HEK293 (cell line): ENCODE results near the gene MAGI1.

Experiments
- CTCF ChIP-seq: fragments of 450-650 bp; formaldehyde crosslinking; IDR thresholded peaks from 2 replicates; pipeline ENCODE4 v1.5.1; 2016; ENCODE audit warnings: missing biosample characterization, missing genetic modification characterization
- GLI2 ChIP-seq: fragments of 450-650 bp; formaldehyde crosslinking; IDR thresholded peaks from 2 replicates; pipeline ENCODE4; 2017; ENCODE audit warnings: missing biosample characterization, missing genetic modification characterization, low read depth, borderline replicate concordance
- SETDB1 ChIP-seq: IDR thresholded peaks from one replicate; pipeline ENCODE4 v1.6.1; 2017; ENCODE audit warnings: mild to moderate bottlenecking, low read length, moderate library complexity, mixed read lengths; ENCODE audit not compliant: insufficient read length
- ZBTB17 ChIP-seq: fragments of 450-650 bp; formaldehyde crosslinking; IDR thresholded peaks from 2 replicates; pipeline ENCODE4 v1.5.1; 2016; ENCODE audit warnings: missing biosample characterization, missing genetic modification characterization
- ZNF18 ChIP-seq: fragments of 450-650 bp; formaldehyde crosslinking; IDR thresholded peaks from 2 replicates; pipeline ENCODE4 v1.5.1; 2016; ENCODE audit warnings: missing biosample characterization, missing genetic modification characterization
- ZNF280D ChIP-seq: fragments of 450-650 bp; formaldehyde crosslinking; IDR thresholded peaks from 2 replicates; pipeline ENCODE4 v1.5.1; 2016; ENCODE audit warnings: missing biosample characterization, missing genetic modification characterization
- ZNF335 ChIP-seq: fragments of 450-650 bp; formaldehyde crosslinking; conservative IDR thresholded peaks from 2 replicates; pipeline ENCODE4 v1.5.1; 2016; ENCODE audit warnings: missing biosample characterization, missing genetic modification characterization
- ZNF416 ChIP-seq: fragments of 450-650 bp; formaldehyde crosslinking; IDR thresholded peaks from 2 replicates; pipeline ENCODE4 v1.5.1; 2016; ENCODE audit warnings: missing biosample characterization, missing genetic modification characterization
- ZNF518A ChIP-seq: fragments of 450-650 bp; formaldehyde crosslinking; conservative IDR thresholded peaks from 2 replicates; pipeline ENCODE4 v1.5.1; 2016; ENCODE audit warnings: low read depth, missing biosample characterization, missing genetic modification characterization
- ZNF548 ChIP-seq: fragments of 450-650 bp; formaldehyde crosslinking; IDR thresholded peaks from 2 replicates; pipeline ENCODE4 v1.5.1; 2016; ENCODE audit warnings: missing biosample characterization, missing genetic modification characterization
- ZNF571 ChIP-seq: fragments of 450-650 bp; formaldehyde crosslinking; IDR thresholded peaks from 2 replicates; pipeline ENCODE4 v1.5.0; 2017; ENCODE audit warnings: missing biosample characterization, missing genetic modification characterization
- ZNF624 ChIP-seq: fragments of 450-650 bp; formaldehyde crosslinking; IDR thresholded peaks from 2 replicates; pipeline ENCODE4 v1.5.1; 2017; ENCODE audit warnings: missing biosample characterization, missing genetic modification characterization
- ZNF707 ChIP-seq: fragments of 450-650 bp; formaldehyde crosslinking; IDR thresholded peaks from 2 replicates; pipeline ENCODE4 v1.5.1; 2016; ENCODE audit warnings: missing biosample characterization, missing genetic modification characterization
- ZNF837 ChIP-seq: fragments of 450-650 bp; formaldehyde crosslinking; IDR thresholded peaks from 2 replicates; pipeline ENCODE4 v1.5.1; 2016; ENCODE audit warnings: missing biosample characterization, missing genetic modification characterization

- no peak for TF ChIP-seq ZNF571 (tag by site-specific recombination)
- no peak for TF ChIP-seq ZBTB17
- no peak for TF ChIP-seq ZNF518A (tag by site-specific recombination)
- TF ChIP-seq SETDB1 = no peak
- no peak for TF ChIP-seq ZNF18 (tag by site-specific recombination)
- TF ChIP-seq ZNF707 (tag by site-specific recombination) = no peak
- TF ChIP-seq ZNF548 (tag by site-specific recombination) = no peak
- TF ChIP-seq ZNF624 (tag by site-specific recombination) = no peak
- TF ChIP-seq CTCF (tag by site-specific recombination) = no peak
- no peak for TF ChIP-seq ZNF416 (tag by site-specific recombination)
- TF ChIP-seq ZNF280D (tag by site-specific recombination) = no peak
- TF ChIP-seq GLI2 (tag by site-specific recombination) = no peak
- no peak for TF ChIP-seq ZNF837 (tag by site-specific recombination)
- TF ChIP-seq ZNF335 (tag by site-specific recombination) = no peak
These were observed 279.7 kb downstream of the MAGI1 start for GRCh38 chr3:65758876-65759598.
